Left renal pelvis (tissue), 4 donors: ENCODE data around the gene NOLC1. TPM values are rescaled to one million over a fixed set of nuclear protein-coding genes. Genes with fewer than 3 reads are reported as not detected.

Source experiments
- DNase-seq, 4 donors: peaks; one replicate each; pipeline ENCODE4 v3.0.0-alpha.2; 2013; ENCODE audit warnings: low read depth in 4 of 4, low spot score in 3 of 4
- polyA plus RNA-seq, 4 donors: library from polyadenylated mRNA; unstranded; fragments of 120-200 nt; gene quantifications; one replicate each; pipeline ENCODE4 v1.2.1, GENCODE V29; 2013; ENCODE audit not compliant: insufficient read length in 4 of 4

The NOLC1 gene
- polyA plus RNA-seq, 4 donors: 76.6 to 103 (median 92.3) TPM

DNA sequence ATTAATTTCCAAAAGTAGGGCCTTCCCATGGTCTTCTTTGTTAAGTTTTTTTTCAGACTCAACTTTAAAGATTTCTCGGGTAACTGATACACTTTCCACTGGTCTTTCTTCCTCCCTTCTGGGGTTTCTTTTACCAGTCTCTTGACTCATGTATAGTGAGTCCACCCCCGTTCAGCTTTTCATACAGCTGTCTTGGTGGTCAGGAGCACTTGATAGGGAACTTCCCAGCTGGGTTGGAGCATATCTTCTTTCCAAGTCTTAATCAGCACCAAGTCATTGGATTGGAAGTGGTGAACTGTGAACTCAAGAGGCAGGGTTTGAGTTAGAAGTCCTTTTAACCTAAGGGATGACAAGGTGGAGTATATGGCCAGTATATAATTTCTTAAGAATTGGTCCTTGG lies 44.7 kb downstream of the NOLC1 start:
- no peak for DNase-seq

DNA sequence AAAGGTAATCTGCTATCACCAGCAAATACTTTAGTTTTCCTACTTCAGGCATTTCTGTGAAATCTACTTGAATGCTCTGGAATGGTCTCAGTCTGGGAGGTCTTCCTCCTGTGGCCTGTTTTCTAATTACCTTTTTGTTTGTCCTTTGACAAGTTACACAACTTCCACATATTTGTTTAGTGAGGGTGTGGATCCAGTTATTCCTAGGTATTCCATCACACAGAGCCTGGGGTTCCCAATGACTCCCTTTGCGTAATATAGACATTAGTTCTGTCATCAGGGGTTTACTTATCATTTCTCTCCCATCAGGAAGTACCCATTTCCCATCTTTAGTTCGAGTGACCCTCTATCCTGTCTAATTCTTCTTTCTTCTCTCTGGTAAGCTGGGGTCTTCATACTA lies 45.8 kb downstream of the NOLC1 start:
- no peak for DNase-seq

DNA sequence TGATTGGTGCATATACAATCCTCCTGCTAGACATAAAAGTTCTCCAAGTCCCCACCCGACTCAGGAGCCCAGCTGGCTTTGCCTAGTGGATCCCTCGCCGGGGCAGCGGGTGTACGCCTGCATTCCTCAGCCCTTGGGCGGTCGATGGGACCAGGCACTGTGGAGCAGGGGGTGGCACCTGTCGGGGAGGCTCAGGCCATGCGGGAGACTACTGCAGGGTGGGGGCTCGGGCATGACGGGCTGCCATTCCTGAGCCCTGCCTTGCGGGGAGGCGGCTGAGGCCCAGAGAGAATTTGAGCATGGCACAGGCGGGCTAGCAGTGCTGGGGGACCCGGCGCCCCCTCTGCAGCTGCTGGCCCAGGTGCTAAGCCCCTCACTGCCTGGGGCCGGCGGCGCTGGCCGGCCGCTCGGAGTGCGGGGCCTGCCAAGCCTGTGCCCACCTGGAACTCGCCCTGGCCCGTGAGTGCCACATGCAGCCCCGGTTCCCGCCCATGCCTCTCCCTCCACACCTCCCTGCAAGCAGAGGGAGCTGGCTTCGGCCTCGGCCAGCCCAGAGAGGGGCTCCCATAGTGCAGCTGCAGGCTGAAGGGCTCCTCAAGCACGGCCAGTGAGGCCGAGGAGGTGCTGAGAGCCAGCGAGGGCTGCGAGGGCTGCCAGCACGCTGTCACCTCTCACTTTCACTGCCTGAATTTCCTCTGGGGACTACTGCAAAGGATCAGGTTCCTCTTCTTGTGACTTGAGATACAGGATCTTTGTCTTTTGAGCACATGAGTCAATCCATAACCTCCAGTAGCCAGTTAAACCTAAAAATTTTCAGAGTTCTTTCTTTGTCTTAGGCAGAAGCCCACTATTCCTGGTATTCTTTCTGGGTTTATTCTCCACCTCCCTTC lies 48.8 kb downstream of the NOLC1 start:
- DNase-seq: no peak

DNA sequence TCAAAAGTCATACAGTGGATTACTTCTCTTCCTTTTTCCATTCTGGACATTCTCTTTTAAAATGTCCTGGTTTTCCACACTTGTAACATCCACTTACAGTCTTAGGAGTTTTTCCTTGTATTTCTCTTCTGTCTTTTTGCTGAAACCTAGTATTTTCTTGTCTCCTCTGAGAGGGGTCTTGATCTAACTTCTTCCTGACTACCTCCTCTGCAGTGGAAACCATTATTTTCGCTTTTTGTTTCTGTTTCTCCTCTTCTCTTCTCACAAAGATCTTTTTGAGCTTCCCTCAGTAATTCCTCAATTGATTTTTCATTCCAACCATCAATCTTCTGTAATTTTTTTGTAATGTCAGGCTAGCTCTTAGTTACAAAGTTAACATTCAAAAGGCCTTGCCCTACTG lies 50.2 kb downstream of the NOLC1 start:
- DNase-seq: no peak

DNA sequence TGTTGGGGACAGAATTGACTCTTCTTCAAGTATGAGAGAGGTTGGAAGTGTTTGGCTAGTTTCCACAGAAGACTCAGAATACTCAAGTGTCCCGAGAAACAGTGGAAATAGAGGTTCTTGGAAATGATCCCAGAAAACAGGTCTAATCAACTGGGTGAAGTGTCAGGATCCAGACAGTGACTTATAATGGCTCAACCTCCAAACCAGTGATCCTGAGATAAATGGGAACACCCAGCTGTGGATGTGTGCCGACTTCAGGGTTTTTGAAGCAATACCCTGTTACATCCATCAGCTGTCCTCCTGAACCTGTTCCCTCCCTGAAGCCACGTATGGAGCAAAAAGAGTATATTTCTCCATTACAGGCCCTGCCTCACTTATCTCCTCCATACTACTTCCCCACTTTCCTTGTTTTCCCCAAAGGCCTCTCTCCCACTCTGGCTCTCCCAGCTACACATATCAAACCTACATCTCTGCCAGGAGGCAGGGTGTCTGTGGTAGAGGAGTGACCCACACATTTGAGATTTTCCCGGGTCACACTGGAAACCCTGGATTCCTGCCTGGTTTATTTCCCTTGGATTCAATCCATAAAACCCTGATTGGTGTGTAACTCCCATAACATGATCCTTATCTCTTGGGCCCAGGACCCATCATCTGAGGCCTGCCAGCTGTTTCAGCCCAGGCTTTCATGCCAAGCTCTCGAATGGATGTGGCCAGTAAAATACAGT lies 56.3 kb downstream of the NOLC1 start:
- no peak for DNase-seq

DNA sequence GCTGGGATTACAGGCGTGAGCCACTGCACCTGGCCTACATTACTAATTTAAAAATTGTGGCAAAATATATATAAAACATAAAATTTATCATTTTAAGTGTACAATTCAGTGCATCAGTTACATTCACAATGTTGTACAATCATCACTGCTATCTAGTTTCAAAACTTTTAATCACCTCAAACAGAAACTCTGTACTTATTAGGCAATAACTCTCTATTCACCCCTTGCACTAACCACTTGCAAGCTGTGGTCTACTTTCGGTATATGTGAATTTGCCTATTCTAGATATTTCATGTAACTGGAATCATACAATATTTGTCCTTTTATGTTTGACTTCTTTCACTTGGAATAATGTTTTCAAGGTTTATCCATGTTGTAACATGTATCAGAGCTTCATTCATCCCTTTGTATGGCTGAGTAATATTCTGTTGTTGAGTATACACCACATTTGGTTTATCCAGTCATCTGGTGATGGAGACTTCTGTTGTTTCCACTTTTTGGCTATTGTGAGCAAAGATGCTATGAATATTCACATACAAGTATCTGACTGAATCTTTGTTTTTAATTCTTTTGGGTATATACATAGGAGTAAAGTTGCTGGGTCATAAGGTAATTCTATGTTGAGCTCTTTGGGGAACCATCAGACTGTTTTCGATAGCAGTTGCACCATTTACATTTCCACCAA lies 59.6 kb downstream of the NOLC1 start:
- no peak for DNase-seq

Other genes with a start within 250 kb of the NOLC1 start
- gene ARMH3, start 96.2 kb upstream of the NOLC1 start, polyA plus RNA-seq: 10 to 100 TPM; 14.9 to 20.9 (median 19.4) TPM
- 10 to 100 TPM in 3 of 4 donors, 1 to 10 TPM in 1; 8.7 to 13.6 (median 10.4) TPM for gene HPS6, start 87.0 kb upstream of the NOLC1 start, polyA plus RNA-seq
- gene LDB1, start 32.0 kb upstream of the NOLC1 start, polyA plus RNA-seq: 100 to 1,000 TPM; 104 to 139 (median 112) TPM
- 10 to 100 TPM; 27.7 to 43.0 (median 36.3) TPM for gene PPRC1, start 19.3 kb upstream of the NOLC1 start, polyA plus RNA-seq
- gene ELOVL3, start 73.9 kb downstream of the NOLC1 start, polyA plus RNA-seq: 1 to 10 TPM; 2.2 to 3.3 (median 2.3) TPM
- gene PITX3, start 89.1 kb downstream of the NOLC1 start, polyA plus RNA-seq: 1 to 10 TPM in 1 of 4 donors, under 1 TPM in 3; 0.34 to 1.2 (median 0.72) TPM
- 10 to 100 TPM; 42.3 to 53.4 (median 50.3) TPM for gene GBF1, start 93.1 kb downstream of the NOLC1 start, polyA plus RNA-seq
- gene NFKB2, start 243.3 kb downstream of the NOLC1 start, polyA plus RNA-seq: 10 to 100 TPM; 16.9 to 25.9 (median 21.3) TPM